ENCODE results near the gene ZFP91. TPM values are rescaled to one million over a fixed set of nuclear protein-coding genes. Genes with fewer than 3 reads are reported as not detected.

Gene ZFP91
- total and polyA plus RNA-seq, 2 of the 13 experiments (the other 11 are each of a cell fraction or from before 2014, with no cell fraction given) = 13.5 to 38.6 TPM

GRCh38 chr11:58561394-58562098 is 17.3 kb upstream of the ZFP91 start (continued):
- TF ChIP-seq ZBTB21 (CRISPR knock-in tag; IDR thresholded peaks at IDR 0.05) (no peak), CEBPG (CRISPR knock-in tag; IDR thresholded peaks at IDR 0.05) (peak; percentile 59; the same call in 1 of the 2 replicates), NR2F6 (IDR thresholded peaks at IDR 0.05) (peak; percentile 37; the same call in 1 of the 2 replicates), NR2F6 (CRISPR knock-in tag; IDR thresholded peaks at IDR 0.05) (peak; percentile 43; the same call in 1 of the 2 replicates), KMT2B (CRISPR knock-in tag; IDR thresholded peaks at IDR 0.05) (0 out of 2 replicates have a peak, but pooled peaks have one; percentile 9), PAWR (CRISPR knock-in tag; IDR thresholded peaks at IDR 0.05; ENCODE audit: borderline replicate concordance) (no peak), SMAD3 (CRISPR knock-in tag; IDR thresholded peaks at IDR 0.05) (no peak), ZNF616 (CRISPR knock-in tag; IDR thresholded peaks at IDR 0.05; ENCODE audit: low read depth) (no peak), ZNF567 (CRISPR knock-in tag; IDR thresholded peaks at IDR 0.05; ENCODE audit: borderline replicate concordance) (no peak)

GRCh38 chr11:58562375-58562800 is 16.5 kb upstream of the ZFP91 start:
- FAIRE-seq (no peak), DNase-seq (ENCODE audit: low spot score) (peak; percentile 47), ATAC-seq (peak; percentile 78)
- Histone ChIP-seq H3K27me3 (ENCODE audit: control insufficient read depth in 1 of 2, insufficient read depth in 2 of 2, low read length in 2 of 2) (no peaks in the 10 kb centered on the region), H3K4me3 (replicated peaks in 1 of 3; ENCODE audit: insufficient read depth in 1 of 3, low read depth in 2 of 3, low read length in 3 of 3) (no peak overlapping the region; a peak in 1 of 6 replicates), H3K27ac (ENCODE audit: extremely low read length, insufficient read depth, low read length) (peak overlapping the region; percentile 66), H3K9me3 (ENCODE audit: low read length) (no peaks in the 10 kb centered on the region), H3K79me2 (ENCODE audit: insufficient read depth, low read length) (no peaks in the 10 kb centered on the region), H3K4me1 (ENCODE audit: insufficient read depth, low read length) (peaks cover 32% of the 10 kb centered on the region), H4K20me1 (ENCODE audit: insufficient read depth, low read length) (no peaks in the 10 kb centered on the region), H3K4me2 (ENCODE audit: low read depth, low read length) (peak overlapping the region; percentile 56), H2AFZ (ENCODE audit: low read length) (no peak overlapping the region), H3K36me3 (replicated peaks in 1 of 2; ENCODE audit: control insufficient read depth in 1 of 2, insufficient read depth in 2 of 2, low read length in 2 of 2) (no peaks in the 10 kb centered on the region), H3K9ac (ENCODE audit: insufficient read depth, low read depth, low read length) (peak overlapping the region; percentile 23; the same call in 1 of the 2 replicates)
- CTCF ChIA-PET (ENCODE audit: low intra/inter-chr PET ratio, low total read pairs) = no interaction called here
- POLR2A ChIA-PET = interaction anchor here (3.2 kb wide), 1 partner anchor 15 kb away, joined by 18 read pairs; the partner anchor contains the start of gene LPXN
- BruUV-seq (replicated peaks) = no TSS peak
- intact Hi-C loops (cut with micrococcal nuclease; ENCODE audit: unreplicated experiment) (no loop called here), in situ Hi-C loops (cut with HindIII; ENCODE audit: extremely low pct_ligation_motif_present, low pct_unique_long_range_greater_than_20kb) (loop anchor here (10.0 kb wide), 1 partner anchor 62 kb away; the partner anchor contains the start of gene CNTF)
- TF ChIP-seq HNF1A (IDR thresholded peaks at IDR 0.05; ENCODE audit: low read depth) (peak; percentile 29; the same call in 1 of the 2 replicates), HNF1A (CRISPR knock-in tag; IDR thresholded peaks at IDR 0.05; ENCODE audit: borderline replicate concordance) (no peak), EEA1 (CRISPR knock-in tag; IDR thresholded peaks at IDR 0.05; ENCODE audit: borderline replicate concordance) (no peak), MAFG (CRISPR knock-in tag; IDR thresholded peaks at IDR 0.05) (no peak), ZNF616 (CRISPR knock-in tag; IDR thresholded peaks at IDR 0.05; ENCODE audit: low read depth) (no peak), PHF8 (CRISPR knock-in tag; IDR thresholded peaks at IDR 0.05) (no peak), ZBTB1 (CRISPR knock-in tag; IDR thresholded peaks at IDR 0.05; ENCODE audit: borderline replicate concordance) (no peak), ZSCAN25 (CRISPR knock-in tag; IDR thresholded peaks at IDR 0.05) (no peak), ATF1 (CRISPR knock-in tag; IDR thresholded peaks at IDR 0.05) (0 out of 2 replicates have a peak, but pooled peaks have one; percentile 23), ATF7 (IDR thresholded peaks at IDR 0.05) (no peak), ATF7 (CRISPR knock-in tag; IDR thresholded peaks at IDR 0.05) (no peak), HINFP (CRISPR knock-in tag; IDR thresholded peaks at IDR 0.05; ENCODE audit: low read depth) (no peak)
